HG02970 (cell line): Measurements from ENCODE around the gene PRRT1B.

Experiments
- ATAC-seq: cut with Tn5 transposase; IDR thresholded peaks from one replicate; pipeline ENCODE4 v1.9.1; 2021; ENCODE audit warnings: mild to moderate bottlenecking, moderate library complexity, moderate number of reproducible peaks; ENCODE audit not compliant: unreplicated experiment, low FRiP score

Gene PRRT1B

GRCh38 chr9:131578731-131579504 lies 33.6 kb downstream of the PRRT1B start:
- ATAC-seq = no peak

DNA sequence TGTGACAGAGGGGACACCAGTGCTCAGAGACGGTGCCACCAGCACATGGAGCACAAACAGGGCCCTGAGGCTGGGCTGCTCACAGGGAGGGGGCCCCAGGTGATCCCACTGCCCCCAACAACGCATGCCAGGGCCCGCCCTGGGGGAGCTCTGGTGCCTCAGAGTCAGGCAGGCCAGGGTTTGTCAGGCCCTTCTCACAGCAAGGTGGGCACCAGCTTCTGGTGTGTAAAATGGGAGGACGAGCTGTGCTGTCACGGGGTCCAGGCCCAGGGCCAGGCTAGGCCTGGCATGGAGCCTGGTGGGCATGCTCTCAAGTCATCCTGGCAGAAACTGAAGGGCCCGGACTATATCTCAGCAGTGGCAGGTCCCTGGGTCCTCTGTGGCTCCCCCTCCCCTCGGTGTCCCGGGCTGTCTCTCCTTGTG lies 34.5 kb downstream of the PRRT1B start:
- no peak for ATAC-seq

DNA sequence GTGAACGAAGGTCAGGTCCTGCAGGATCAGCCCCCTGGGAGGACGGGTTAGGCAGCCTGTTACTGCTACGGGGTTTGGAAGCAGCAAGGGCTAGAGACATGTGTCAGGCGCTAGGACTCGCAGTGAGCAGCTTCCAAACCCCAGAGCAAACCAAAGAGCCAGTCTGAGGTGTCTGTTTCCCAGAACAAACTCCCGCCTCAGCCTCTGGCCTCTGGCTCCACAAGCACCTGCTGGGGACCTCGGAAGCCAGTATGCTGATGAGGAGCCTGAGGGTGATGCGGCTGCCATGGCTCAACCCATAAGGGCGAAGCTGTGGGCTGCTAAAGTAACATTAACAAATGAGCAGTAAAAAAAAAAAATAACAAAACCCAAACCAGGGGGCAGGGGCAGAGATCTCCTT lies 35.0 kb downstream of the PRRT1B start:
- ATAC-seq = no peak

GRCh38 chr9:131582056-131582455 lies 36.7 kb downstream of the PRRT1B start:
- no peak for ATAC-seq

DNA sequence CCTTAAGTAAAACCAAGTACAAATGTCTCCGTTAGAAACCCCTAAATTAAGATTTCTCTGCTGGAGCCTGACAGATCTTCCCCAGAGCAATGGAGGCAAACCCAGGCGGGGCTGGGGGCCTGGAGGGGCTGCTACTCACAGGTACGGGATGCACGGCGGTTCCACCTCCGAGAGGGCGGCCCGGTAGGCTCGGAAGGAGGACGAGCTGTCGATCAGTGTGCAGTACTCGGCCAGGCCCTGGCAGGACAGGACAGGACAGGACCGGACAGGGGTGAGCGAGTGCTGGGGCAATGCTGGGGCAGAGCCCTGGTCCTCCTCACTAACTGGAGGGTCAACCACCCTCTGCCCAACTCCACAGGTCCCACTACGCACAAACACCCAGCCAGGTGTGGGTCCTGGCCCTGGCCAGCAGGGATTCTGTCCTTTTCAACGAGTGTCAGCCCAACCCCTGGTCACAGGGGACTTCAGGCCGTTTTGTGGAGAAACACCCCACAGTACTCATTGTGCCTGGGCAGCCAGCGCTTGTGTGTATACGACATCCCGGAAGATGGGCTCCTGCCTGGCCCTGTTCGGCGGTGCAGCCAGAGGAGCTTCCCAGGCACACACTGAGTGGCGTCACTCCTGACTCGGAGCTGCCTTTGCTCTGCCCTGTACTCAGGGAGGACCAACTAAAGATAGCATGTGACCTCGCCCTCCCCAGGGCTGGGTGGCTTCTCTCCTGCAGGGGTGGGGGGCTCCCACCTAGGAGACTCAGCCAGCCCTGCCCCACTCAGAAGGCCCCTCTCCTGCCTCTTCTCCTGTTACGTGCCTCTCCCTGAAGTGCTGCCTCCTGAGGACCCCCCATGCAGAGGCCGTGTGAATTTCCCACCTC lies 37.4 kb downstream of the PRRT1B start:
- ATAC-seq = no peak

GRCh38 chr9:131583337-131583645 lies 38.0 kb downstream of the PRRT1B start:
- no peak for ATAC-seq

GRCh38 chr9:131583836-131584555 lies 38.7 kb downstream of the PRRT1B start:
- no peak for ATAC-seq

- no peak for ATAC-seq
These were observed 39.5 kb downstream of the PRRT1B start for GRCh38 chr9:131584858-131585257.

GRCh38 chr9:131585375-131585774 lies 40.1 kb downstream of the PRRT1B start:
- no peak for ATAC-seq

- no peak for ATAC-seq
These were observed 42.0 kb downstream of the PRRT1B start for GRCh38 chr9:131587331-131587730.

DNA sequence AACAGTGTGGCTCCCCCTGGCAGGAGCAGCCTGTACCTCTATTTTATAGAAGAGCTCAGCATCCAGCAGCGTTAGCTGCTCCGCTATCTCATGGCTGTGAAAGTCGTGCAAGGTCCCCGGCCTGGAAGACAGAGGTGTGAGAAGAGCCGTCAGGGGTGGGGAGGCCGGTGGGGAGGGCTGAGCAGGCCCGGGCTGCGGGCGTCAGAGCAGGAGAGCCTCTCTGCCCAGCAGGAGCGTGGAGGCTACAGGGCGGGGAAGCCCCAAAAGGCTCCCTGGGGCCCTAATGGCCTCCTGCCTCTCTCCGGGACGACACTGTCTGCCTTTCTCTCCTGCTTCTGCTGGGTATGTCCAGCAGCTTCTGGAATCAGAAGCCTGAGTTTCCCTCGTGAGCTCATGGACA lies 42.6 kb downstream of the PRRT1B start:
- no peak for ATAC-seq

GRCh38 chr9:131588396-131588795 lies 43.1 kb downstream of the PRRT1B start:
- ATAC-seq = no peak

DNA sequence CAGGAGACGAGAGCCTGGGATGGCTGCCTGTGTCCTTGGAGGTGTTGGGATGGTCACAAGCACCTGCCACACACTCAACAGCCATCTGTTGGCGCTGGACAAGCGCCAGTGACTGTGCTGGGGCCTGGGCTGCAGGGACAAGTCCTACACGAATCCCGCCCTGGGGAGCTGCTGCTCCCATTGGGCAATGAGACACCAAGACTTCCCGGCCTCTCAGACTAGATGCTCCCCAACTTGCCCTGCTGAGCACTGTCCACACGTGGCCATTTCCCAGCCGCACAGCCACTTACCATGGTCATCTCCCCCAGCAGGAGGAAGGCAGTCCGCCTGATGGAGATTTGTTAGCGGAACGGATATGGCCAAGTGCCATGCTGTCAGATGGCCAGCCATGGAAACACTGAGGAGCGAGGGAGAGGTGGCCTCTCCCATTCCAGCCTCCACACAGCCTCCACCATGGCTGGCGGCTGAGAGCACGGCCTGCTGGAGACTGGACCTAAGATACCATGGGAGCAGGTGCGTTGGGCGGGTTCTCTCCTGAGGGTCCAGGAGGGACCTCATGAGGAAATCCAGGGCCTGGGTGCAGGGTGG lies 43.9 kb downstream of the PRRT1B start:
- no peak for ATAC-seq

GRCh38 chr9:131589993-131590392 lies 44.7 kb downstream of the PRRT1B start:
- ATAC-seq = no peak

DNA sequence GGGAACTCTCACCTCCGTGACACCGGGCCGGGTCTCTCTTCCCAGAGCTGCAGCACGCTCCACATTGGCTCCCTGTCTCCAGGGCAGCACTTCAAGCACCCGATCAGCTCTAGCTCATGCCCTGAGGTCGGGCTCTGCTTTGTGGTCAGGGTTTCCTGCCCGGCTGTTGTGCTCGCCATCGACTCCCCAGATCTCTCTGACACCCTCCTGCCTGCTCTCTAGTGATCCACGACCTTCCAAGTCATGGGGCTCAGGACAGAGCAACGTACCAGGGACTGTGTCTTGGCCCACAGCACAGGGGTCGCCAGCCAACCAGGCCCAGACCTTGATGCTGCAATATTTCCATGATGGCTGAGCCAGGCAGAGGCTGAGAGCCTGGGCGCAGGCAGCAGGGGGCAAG lies 45.1 kb downstream of the PRRT1B start:
- no peak for ATAC-seq

GRCh38 chr9:131590907-131591844 lies 45.9 kb downstream of the PRRT1B start:
- no peak for ATAC-seq

GRCh38 chr9:131591845-131592208 lies 46.5 kb downstream of the PRRT1B start:
- no peak for ATAC-seq

GRCh38 chr9:131593091-131593820 lies 47.9 kb downstream of the PRRT1B start:
- ATAC-seq = no peak
